PC-3 (cell line): Measurements from ENCODE around the gene SLITRK3. TPM values are rescaled to one million over a fixed set of nuclear protein-coding genes. Genes with fewer than 3 reads are reported as not detected.

Experiments used
- ATAC-seq: fragments of 200-7000 bp; cut with Tn5 transposase; 2 replicates; pipeline ENCODE4 v1.9.1; 2020; ENCODE audit warnings: mild to moderate bottlenecking, moderate library complexity
- BruUV-seq: library from RNA; stranded (reverse); fragments of 400-500 nt; replicated peaks from 2 replicates; lab custom pipeline; 2021; lab: Mats Ljungman, UMichigan
- CTCF ChIA-PET: fragments of 300-600 bp; sonication (Branson Sonifier 250); formaldehyde crosslinking; loops from one replicate; lab custom pipeline; 2022; ENCODE audit warnings: antibody characterized with exemption; lab: Charles Lee
- POLR2A ChIA-PET: fragments of 300-600 bp; sonication (Branson Sonifier 250); formaldehyde crosslinking; loops from one replicate; lab custom pipeline; 2022; ENCODE audit warnings: antibody characterized with exemption; ENCODE audit not compliant: unreplicated experiment; lab: Charles Lee
- DNase-seq: peaks from one replicate; pipeline ENCODE4 v3.0.0-alpha.2; 2015
- H2AFZ ChIP-seq: fragments of 300-600 bp; sonication (generic); 2 replicates; pipeline ENCODE4 v1.6.0; 2016; ENCODE audit warnings: antibody characterized with exemption, low read length
- H3F3A ChIP-seq: fragments of 300-600 bp; sonication (generic); one replicate; pipeline ENCODE4 v1.6.0; 2017; ENCODE audit warnings: antibody characterized with exemption, low read length, control low read depth, mild to moderate bottlenecking; ENCODE audit not compliant: unreplicated experiment
- H3K27ac ChIP-seq: fragments of 300-600 bp; sonication (generic); 2 replicates; pipeline ENCODE4 v1.5.1; 2016; ENCODE audit warnings: mild to moderate bottlenecking, low read length
- H3K27me3 ChIP-seq: fragments of 300-600 bp; sonication (generic); 2 replicates; pipeline ENCODE4 v1.6.1; 2016; ENCODE audit warnings: low read length, mixed read lengths
- H3K36me3 ChIP-seq: fragments of 300-600 bp; sonication (generic); 2 replicates; pipeline ENCODE4 v1.6.1; 2016; ENCODE audit warnings: low read depth, mixed run types, low read length, mixed read lengths
- H3K4me1 ChIP-seq: fragments of 300-600 bp; sonication (generic); 2 replicates; pipeline ENCODE4 v1.5.1; 2016; ENCODE audit warnings: low read length; ENCODE audit not compliant: insufficient read depth
- H3K4me2 ChIP-seq: fragments of 300-600 bp; sonication (generic); 2 replicates; pipeline ENCODE4 v1.6.0; 2016; ENCODE audit warnings: low read length
- H3K4me3 ChIP-seq: fragments of 300-600 bp; sonication (generic); 2 replicates; pipeline ENCODE4 v1.5.1; 2016; ENCODE audit warnings: mild to moderate bottlenecking, low read length, mixed read lengths
- H3K79me2 ChIP-seq: fragments of 300-600 bp; sonication (generic); 2 replicates; pipeline ENCODE4 v1.6.1; 2017; ENCODE audit warnings: low read length, mixed read lengths
- H3K9ac ChIP-seq: fragments of 300-600 bp; sonication (generic); 2 replicates; pipeline ENCODE4 v1.6.0; 2016; ENCODE audit warnings: mild to moderate bottlenecking, low read length
- H3K9me2 ChIP-seq: fragments of 300-600 bp; sonication (generic); replicated peaks from 2 replicates; pipeline ENCODE4 v1.6.1; 2016; ENCODE audit warnings: mixed run types, low read length, mixed read lengths
- H3K9me3 ChIP-seq: fragments of 300-600 bp; sonication (generic); 2 replicates; pipeline ENCODE4 v1.6.1; 2016; ENCODE audit warnings: low read length, mixed read lengths
- H4K20me1 ChIP-seq: fragments of 300-600 bp; sonication (generic); 2 replicates; pipeline ENCODE4 v1.6.1; 2016; ENCODE audit warnings: low read length, mixed read lengths
- CTCF ChIP-seq: fragments of 300-600 bp; sonication (generic); conservative IDR thresholded peaks from 2 replicates; pipeline ENCODE4 v1.5.1; 2017; ENCODE audit warnings: antibody characterized with exemption, low read depth, mild to moderate bottlenecking, low read length
- EZH2 ChIP-seq: fragments of 300-600 bp; sonication (generic); IDR thresholded peaks from one replicate; pipeline ENCODE4 v1.6.1; 2017; ENCODE audit warnings: antibody characterized with exemption, mild to moderate bottlenecking, low read length; ENCODE audit not compliant: unreplicated experiment
- EZH2phosphoT487 ChIP-seq: fragments of 300-600 bp; sonication (generic); IDR thresholded peaks from 2 replicates; pipeline ENCODE4 v1.6.1; 2018; ENCODE audit warnings: mild to moderate bottlenecking, antibody characterized with exemption, low read length, borderline replicate concordance
- intact Hi-C: fragments of 100-400 bp; cut with micrococcal nuclease; formaldehyde crosslinking; loops from 2 replicates; pipeline ENCODE4 v1.9.0; 2023
- total RNA-seq: library from RNA; depleted of rRNA; stranded (reverse); fragments of >200 nt; gene quantifications from 2 replicates; pipeline ENCODE4 v1.2.3, GENCODE V29; 2014

SLITRK3 gene
- total RNA-seq, 1 experiment from 2014 or later = not detected

- Histone ChIP-seq H3K9me2 (no peaks in the 10 kb centered on the region), H3K4me3 (no peak overlapping the region), H3F3A (no peaks in the 10 kb centered on the region), H3K27me3 (peaks cover 46% of the 10 kb centered on the region), H3K4me2 (no peak overlapping the region), H3K4me1 (no peaks in the 10 kb centered on the region), H3K79me2 (no peaks in the 10 kb centered on the region), H3K36me3 (no peaks in the 10 kb centered on the region), H3K27ac (no peak overlapping the region), H3K9ac (no peak overlapping the region), H2AFZ (no peak overlapping the region), H3K9me3 (no peaks in the 10 kb centered on the region), H4K20me1 (no peaks in the 10 kb centered on the region)
- ChIA-PET POLR2A (no interaction called here), CTCF (no interaction called here)
- intact Hi-C loops = no loop called here
- no peak for DNase-seq
- no peak for TF ChIP-seq CTCF
- TF ChIP-seq EZH2phosphoT487 = no peak
- TF ChIP-seq EZH2 = no peak
- no peak for ATAC-seq
- no TSS peak for BruUV-seq
Measured at GRCh38 chr3:165192610-165193192, 3.5 kb downstream of the SLITRK3 start.

DNA sequence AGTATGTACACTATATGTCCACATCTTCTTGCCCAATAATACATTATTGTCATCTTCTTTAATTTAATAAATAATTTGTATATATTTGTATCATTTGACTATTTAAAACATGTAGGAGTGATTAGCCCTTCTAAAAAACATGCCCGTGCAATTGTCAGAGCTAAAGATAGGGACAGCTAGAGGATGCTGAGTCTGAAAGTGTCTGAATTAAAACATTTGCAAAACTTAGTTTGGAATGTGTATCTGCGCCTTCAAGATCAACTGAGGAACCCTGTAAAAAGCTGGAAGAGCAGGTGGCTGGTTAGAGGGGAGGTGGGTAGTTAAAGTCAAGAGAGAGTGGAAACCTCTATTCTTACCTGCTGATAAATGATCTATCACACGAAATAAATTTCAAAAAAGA, 4.7 kb downstream of the SLITRK3 start:
- no peaks in the 10 kb centered on the region for H3K4me1 ChIP-seq
- CTCF ChIA-PET = no interaction called here

More for the DNA sequence above, 4.7 kb downstream of the SLITRK3 start:
- Histone ChIP-seq H3F3A (no peaks in the 10 kb centered on the region), H4K20me1 (no peaks in the 10 kb centered on the region), H3K79me2 (no peaks in the 10 kb centered on the region), H3K9ac (no peak overlapping the region), H3K9me2 (no peaks in the 10 kb centered on the region), H3K4me2 (no peak overlapping the region), H3K27me3 (peaks cover 37% of the 10 kb centered on the region), H3K4me3 (no peak overlapping the region), H3K9me3 (no peaks in the 10 kb centered on the region), H3K36me3 (no peaks in the 10 kb centered on the region), H2AFZ (no peak overlapping the region), H3K27ac (no peak overlapping the region)
- TF ChIP-seq CTCF (no peak), EZH2 (no peak), EZH2phosphoT487 (no peak)
- ATAC-seq (no peak), DNase-seq (no peak)
- BruUV-seq = no TSS peak
- POLR2A ChIA-PET = no interaction called here
- intact Hi-C loops = no loop called here
